Measurements from ENCODE around the gene ACE2.

Gene ACE2

DNA sequence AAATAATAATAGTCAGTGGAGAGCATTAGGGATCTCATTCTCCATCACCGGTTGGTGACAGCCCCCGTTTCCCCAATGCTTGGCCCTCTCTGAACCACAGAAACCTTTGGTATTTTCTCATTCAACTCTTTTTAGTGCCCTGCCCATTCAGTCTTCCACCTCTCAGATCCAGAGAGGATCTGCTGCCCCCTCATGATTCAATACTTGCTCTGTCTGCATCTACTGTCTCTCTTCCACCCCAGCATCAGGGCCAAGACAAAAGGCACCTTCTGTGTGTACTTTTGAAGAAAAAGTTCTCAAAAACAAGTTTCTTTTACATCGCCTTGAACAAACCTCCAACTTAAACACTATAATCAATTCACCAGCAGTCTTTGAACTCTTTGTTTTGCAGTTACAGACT lies 44.5 kb upstream of the ACE2 start:
- H3K18ac ChIP-seq (ENCODE audit: low read length), result no peak overlapping the region

DNA sequence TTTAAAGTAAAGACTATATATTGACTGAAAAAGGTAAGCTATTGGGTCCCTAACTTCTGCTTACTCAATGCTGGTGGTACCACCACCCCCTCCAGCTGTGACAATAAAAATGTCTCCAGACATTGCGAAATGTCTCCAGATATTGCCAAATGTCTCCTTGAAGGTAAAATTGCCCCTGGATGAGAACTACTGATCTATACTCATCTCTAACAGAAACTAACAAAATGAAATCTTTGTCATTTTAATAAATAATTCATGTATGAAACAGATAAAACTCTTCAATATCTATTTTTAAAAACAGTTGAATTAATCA lies 43.8 kb upstream of the ACE2 start:
- Histone ChIP-seq H3K9me3 (ENCODE audit: insufficient read depth, low read depth, low read length) (no peaks in the 10 kb centered on the region), H2AFZ (ENCODE audit: insufficient read depth, low read length, poor library complexity) (no peak overlapping the region), H4K12ac (ENCODE audit: low read depth, low read length) (no peak overlapping the region), H3K79me1 (ENCODE audit: low read length) (no peaks in the 10 kb centered on the region), H4K8ac (ENCODE audit: low read depth, low read length) (no peak overlapping the region), H3K9ac (ENCODE audit: low read length) (no peak overlapping the region), H2BK120ac (ENCODE audit: insufficient read depth, low read length, poor library complexity) (no peak overlapping the region), H3K4me1 (ENCODE audit: control insufficient read depth in 1 of 2, insufficient read depth in 2 of 2, low read length in 2 of 2) (no peaks in the 10 kb centered on the region), H4K91ac (ENCODE audit: low read depth, low read length) (no peak overlapping the region), H3K18ac (ENCODE audit: low read length) (no peak overlapping the region), H3K4ac (ENCODE audit: low read depth, low read length) (no peak overlapping the region), H3K36me3 (ENCODE audit: control insufficient read depth in 1 of 2, insufficient read depth in 2 of 2, low read length in 2 of 2) (no peaks in the 10 kb centered on the region), H2BK5ac (ENCODE audit: low read depth, low read length, poor library complexity) (no peak overlapping the region), H3K27ac (ENCODE audit: low read depth, low read length) (no peak overlapping the region), H3K4me3 (ENCODE audit: low read depth, low read length) (no peak overlapping the region), H2AK5ac (ENCODE audit: low read length) (no peak overlapping the region), H2BK12ac (ENCODE audit: low read length) (no peak overlapping the region), H3K79me2 (ENCODE audit: control insufficient read depth, insufficient read depth, low read length, poor library complexity) (no peaks in the 10 kb centered on the region), H3K4me2 (ENCODE audit: low read length) (no peak overlapping the region), H3K14ac (ENCODE audit: low read length) (no peak overlapping the region), H3K23ac (ENCODE audit: low read length) (no peak overlapping the region), H3K27me3 (ENCODE audit: insufficient read depth, low read length) (no peaks in the 10 kb centered on the region)
- no peak for DNase-seq
- no CpG with 5 or more reads among the region's 1 CpG for WGBS (ENCODE audit: extremely low coverage, insufficient coverage, insufficient read length)

More for the DNA sequence above, 44.5 kb upstream of the ACE2 start:
- no peak overlapping the region for H3K14ac ChIP-seq (ENCODE audit: low read length)
- no peak overlapping the region for H3K27ac ChIP-seq (ENCODE audit: low read depth, low read length)
- no peak overlapping the region for H2BK12ac ChIP-seq (ENCODE audit: low read length)
- H2BK120ac ChIP-seq (ENCODE audit: insufficient read depth, low read length, poor library complexity), result no peak overlapping the region
- H3K9ac ChIP-seq (ENCODE audit: low read length), result no peak overlapping the region
- no peak overlapping the region for H2AK5ac ChIP-seq (ENCODE audit: low read length)
- no CpG with 5 or more reads among the region's 3 CpGs for WGBS (ENCODE audit: extremely low coverage, insufficient coverage, insufficient read length)
- H2AFZ ChIP-seq (ENCODE audit: insufficient read depth, low read length, poor library complexity), result no peak overlapping the region
- H3K4ac ChIP-seq (ENCODE audit: low read depth, low read length), result no peak overlapping the region
- H4K8ac ChIP-seq (ENCODE audit: low read depth, low read length), result no peak overlapping the region
- H3K79me1 ChIP-seq (ENCODE audit: low read length), result no peaks in the 10 kb centered on the region
- H3K4me1 ChIP-seq (ENCODE audit: control insufficient read depth in 1 of 2, insufficient read depth in 2 of 2, low read length in 2 of 2), result no peaks in the 10 kb centered on the region
- H4K91ac ChIP-seq (ENCODE audit: low read depth, low read length), result no peak overlapping the region
- no peak overlapping the region for H2BK5ac ChIP-seq (ENCODE audit: low read depth, low read length, poor library complexity)
- H3K23ac ChIP-seq (ENCODE audit: low read length), result no peak overlapping the region
- no peak overlapping the region for H3K4me2 ChIP-seq (ENCODE audit: low read length)
- no peaks in the 10 kb centered on the region for H3K27me3 ChIP-seq (ENCODE audit: insufficient read depth, low read length)
- no peaks in the 10 kb centered on the region for H3K36me3 ChIP-seq (ENCODE audit: control insufficient read depth in 1 of 2, insufficient read depth in 2 of 2, low read length in 2 of 2)
- no peak overlapping the region for H4K12ac ChIP-seq (ENCODE audit: low read depth, low read length)
- no peak overlapping the region for H3K4me3 ChIP-seq (ENCODE audit: low read depth, low read length)
- DNase-seq, result no peak
- H3K9me3 ChIP-seq (ENCODE audit: insufficient read depth, low read depth, low read length), result no peaks in the 10 kb centered on the region
- no peaks in the 10 kb centered on the region for H3K79me2 ChIP-seq (ENCODE audit: control insufficient read depth, insufficient read depth, low read length, poor library complexity)

DNA sequence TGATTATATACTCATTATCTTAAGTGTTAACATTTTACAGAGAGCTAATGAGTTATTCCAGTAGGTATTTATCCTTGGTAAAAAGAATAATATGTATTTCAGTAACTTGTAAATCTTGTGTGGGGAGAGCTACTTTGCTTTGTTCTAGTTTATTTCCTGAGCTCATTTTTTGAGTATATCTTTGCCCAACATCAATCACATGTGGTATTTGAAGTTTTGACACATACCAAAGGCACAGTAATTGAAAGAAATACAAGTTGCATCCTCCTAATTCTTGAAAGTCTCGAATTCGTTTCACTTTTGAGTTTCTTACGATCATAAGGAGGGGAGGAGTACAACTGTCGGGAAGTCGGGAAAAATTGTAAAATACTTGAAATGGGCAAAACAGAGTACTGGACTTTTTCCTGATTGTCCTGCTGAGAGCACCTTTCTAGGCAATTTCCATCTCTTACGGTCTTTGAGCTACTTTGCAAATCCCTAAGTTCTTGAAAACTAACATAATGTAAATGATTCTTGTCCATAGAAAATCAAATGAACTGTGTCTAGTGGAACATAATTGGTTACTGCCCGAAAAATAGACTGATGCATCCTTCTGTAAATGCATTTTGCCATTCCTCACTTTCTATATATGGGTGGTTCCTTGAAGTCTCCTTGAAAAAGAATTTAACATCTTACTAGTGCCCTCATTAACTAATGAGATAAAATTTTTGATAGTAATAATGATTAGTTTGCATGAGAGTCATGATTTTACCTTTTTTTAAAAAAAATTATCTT lies 43.2 kb upstream of the ACE2 start:
- H2AFZ ChIP-seq (ENCODE audit: insufficient read depth, low read length, poor library complexity), result no peak overlapping the region
- no peak overlapping the region for H4K8ac ChIP-seq (ENCODE audit: low read depth, low read length)
- H3K4ac ChIP-seq (ENCODE audit: low read depth, low read length), result no peak overlapping the region
- H2BK120ac ChIP-seq (ENCODE audit: insufficient read depth, low read length, poor library complexity), result no peak overlapping the region
- no peak overlapping the region for H3K4me3 ChIP-seq (ENCODE audit: low read depth, low read length)
- no peaks in the 10 kb centered on the region for H3K79me2 ChIP-seq (ENCODE audit: control insufficient read depth, insufficient read depth, low read length, poor library complexity)
- no peaks in the 10 kb centered on the region for H3K79me1 ChIP-seq (ENCODE audit: low read length)
- no peaks in the 10 kb centered on the region for H3K4me1 ChIP-seq (ENCODE audit: control insufficient read depth in 1 of 2, insufficient read depth in 2 of 2, low read length in 2 of 2)
- no peak overlapping the region for H4K12ac ChIP-seq (ENCODE audit: low read depth, low read length)
- H3K9me3 ChIP-seq (ENCODE audit: insufficient read depth, low read depth, low read length), result no peaks in the 10 kb centered on the region
- H2BK5ac ChIP-seq (ENCODE audit: low read depth, low read length, poor library complexity), result no peak overlapping the region
- H3K27me3 ChIP-seq (ENCODE audit: insufficient read depth, low read length), result no peaks in the 10 kb centered on the region
- no peak overlapping the region for H3K27ac ChIP-seq (ENCODE audit: low read depth, low read length)
- no peak overlapping the region for H3K9ac ChIP-seq (ENCODE audit: low read length)
- no peak overlapping the region for H3K4me2 ChIP-seq (ENCODE audit: low read length)
- no peak overlapping the region for H2AK5ac ChIP-seq (ENCODE audit: low read length)
- no peak overlapping the region for H3K18ac ChIP-seq (ENCODE audit: low read length)
- H3K36me3 ChIP-seq (ENCODE audit: control insufficient read depth in 1 of 2, insufficient read depth in 2 of 2, low read length in 2 of 2), result no peaks in the 10 kb centered on the region
- no peak overlapping the region for H4K91ac ChIP-seq (ENCODE audit: low read depth, low read length)
- H3K23ac ChIP-seq (ENCODE audit: low read length), result no peak overlapping the region
- H2BK12ac ChIP-seq (ENCODE audit: low read length), result no peak overlapping the region
- H3K14ac ChIP-seq (ENCODE audit: low read length), result no peak overlapping the region
- no peak for DNase-seq
- no CpG with 5 or more reads among the region's 7 CpGs for WGBS (ENCODE audit: extremely low coverage, insufficient coverage, insufficient read length)

- H2AFZ ChIP-seq (ENCODE audit: insufficient read depth, low read length, poor library complexity), result no peak overlapping the region
- H3K4me3 ChIP-seq (ENCODE audit: low read depth, low read length), result no peak overlapping the region
- H3K36me3 ChIP-seq (ENCODE audit: control insufficient read depth in 1 of 2, insufficient read depth in 2 of 2, low read length in 2 of 2), result no peaks in the 10 kb centered on the region
- no peak overlapping the region for H3K23ac ChIP-seq (ENCODE audit: low read length)
- no peak overlapping the region for H2BK5ac ChIP-seq (ENCODE audit: low read depth, low read length, poor library complexity)
- no peak overlapping the region for H3K4ac ChIP-seq (ENCODE audit: low read depth, low read length)
- DNase-seq, result no peak
- H3K9ac ChIP-seq (ENCODE audit: low read length), result no peak overlapping the region
- no peak overlapping the region for H3K4me2 ChIP-seq (ENCODE audit: low read length)
- H4K8ac ChIP-seq (ENCODE audit: low read depth, low read length), result no peak overlapping the region
- no peak overlapping the region for H3K27ac ChIP-seq (ENCODE audit: low read depth, low read length)
- H2BK120ac ChIP-seq (ENCODE audit: insufficient read depth, low read length, poor library complexity), result no peak overlapping the region
- H2BK12ac ChIP-seq (ENCODE audit: low read length), result no peak overlapping the region
- no peaks in the 10 kb centered on the region for H3K4me1 ChIP-seq (ENCODE audit: control insufficient read depth in 1 of 2, insufficient read depth in 2 of 2, low read length in 2 of 2)
- no peaks in the 10 kb centered on the region for H3K79me1 ChIP-seq (ENCODE audit: low read length)
- H2AK5ac ChIP-seq (ENCODE audit: low read length), result no peak overlapping the region
- no peaks in the 10 kb centered on the region for H3K9me3 ChIP-seq (ENCODE audit: insufficient read depth, low read depth, low read length)
- no peak overlapping the region for H3K14ac ChIP-seq (ENCODE audit: low read length)
- no peaks in the 10 kb centered on the region for H3K79me2 ChIP-seq (ENCODE audit: control insufficient read depth, insufficient read depth, low read length, poor library complexity)
- no peak overlapping the region for H4K91ac ChIP-seq (ENCODE audit: low read depth, low read length)
- H3K18ac ChIP-seq (ENCODE audit: low read length), result no peak overlapping the region
- no peaks in the 10 kb centered on the region for H3K27me3 ChIP-seq (ENCODE audit: insufficient read depth, low read length)
- H4K12ac ChIP-seq (ENCODE audit: low read depth, low read length), result no peak overlapping the region
Measured at GRCh38 chrX:15631637-15632036, 30.9 kb upstream of the ACE2 start.
